Fibroblast of upper back skin (primary cell): Measurements from ENCODE around the gene WDR59.
"Not testable (repeated sequence)": the region's sequence is repeated elsewhere in the genome, so short reads cannot be mapped to it uniquely, and the experiment has no call there.

ENCODE experiments used
- DNase-seq: peaks from one replicate; pipeline ENCODE4 v3.0.0-alpha.2; 2013

Gene WDR59

GRCh38 chr16:74844041-74844980 lies 140.6 kb downstream of the WDR59 start:
- DNase-seq: peak; percentile 39

GRCh38 chr16:74843381-74844035 lies 141.4 kb downstream of the WDR59 start:
- not testable (repeated sequence) for DNase-seq

GRCh38 chr16:74842413-74842812 lies 142.5 kb downstream of the WDR59 start:
- no peak for DNase-seq

DNA sequence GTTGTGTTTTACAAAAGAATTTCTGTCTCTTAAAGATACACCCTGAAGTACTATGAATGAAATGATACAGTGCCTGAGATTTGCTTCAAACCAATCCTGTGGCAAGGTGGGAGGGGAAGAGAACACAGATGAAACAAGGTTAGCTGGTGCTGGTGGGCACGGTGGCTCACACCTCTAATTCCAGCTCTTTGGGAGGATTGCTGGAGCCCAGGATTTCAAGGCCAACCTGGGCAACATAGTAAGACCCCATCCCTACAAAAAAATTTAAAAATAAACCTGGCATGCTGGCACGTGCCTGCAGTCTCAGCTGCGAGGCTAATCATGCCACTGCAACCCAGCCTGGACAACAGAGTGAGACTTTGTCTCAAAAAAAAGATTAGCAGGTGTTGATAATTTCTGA lies 143.0 kb downstream of the WDR59 start:
- DNase-seq: no peak

- no peak for DNase-seq
Measured at GRCh38 chr16:74841469-74841868, 143.5 kb downstream of the WDR59 start.

DNA sequence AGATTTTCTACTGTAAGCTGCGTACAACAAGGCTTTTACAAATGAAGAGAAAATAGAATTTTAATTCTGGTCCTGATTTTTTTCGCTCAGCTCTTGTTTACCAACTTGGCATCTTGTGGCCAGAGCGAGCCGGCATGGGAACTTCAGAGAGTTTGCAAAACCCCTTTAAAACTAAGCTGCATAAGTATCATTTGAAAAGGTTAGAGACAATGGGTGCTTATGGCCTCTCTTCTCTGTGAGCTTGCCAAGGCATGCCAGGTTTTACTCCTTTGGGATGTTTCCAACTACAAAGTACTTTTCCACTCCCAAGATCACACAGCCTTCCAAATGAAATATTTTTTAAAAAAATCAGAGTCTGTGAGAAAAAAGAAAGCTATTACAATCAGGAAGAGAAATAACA lies 147.9 kb downstream of the WDR59 start:
- DNase-seq: no peak

GRCh38 chr16:74836111-74836671 lies 148.7 kb downstream of the WDR59 start:
- DNase-seq: no peak

- no peak for DNase-seq
Measured at GRCh38 chr16:74832228-74832627, 152.7 kb downstream of the WDR59 start.

DNA sequence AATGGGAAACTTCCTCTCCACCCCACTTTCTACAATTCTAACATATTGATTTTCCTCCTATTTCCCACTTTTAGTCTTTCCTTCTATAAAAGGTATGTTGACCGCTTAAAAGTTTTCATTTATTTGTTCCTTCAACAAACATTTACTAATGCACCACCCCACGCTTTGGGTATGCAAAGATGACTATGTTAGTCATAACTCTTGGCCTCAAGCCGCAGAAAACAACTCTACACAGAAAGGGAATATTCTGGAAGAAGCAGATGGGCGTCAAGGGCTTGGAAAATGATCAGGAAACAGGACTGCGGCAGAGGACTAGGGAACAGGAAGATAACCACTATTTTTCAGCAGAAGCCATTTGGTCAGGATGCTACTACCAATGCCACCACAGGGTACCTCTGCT lies 153.5 kb downstream of the WDR59 start:
- no peak for DNase-seq

GRCh38 chr16:74830648-74831047 lies 154.3 kb downstream of the WDR59 start:
- DNase-seq: no peak

DNA sequence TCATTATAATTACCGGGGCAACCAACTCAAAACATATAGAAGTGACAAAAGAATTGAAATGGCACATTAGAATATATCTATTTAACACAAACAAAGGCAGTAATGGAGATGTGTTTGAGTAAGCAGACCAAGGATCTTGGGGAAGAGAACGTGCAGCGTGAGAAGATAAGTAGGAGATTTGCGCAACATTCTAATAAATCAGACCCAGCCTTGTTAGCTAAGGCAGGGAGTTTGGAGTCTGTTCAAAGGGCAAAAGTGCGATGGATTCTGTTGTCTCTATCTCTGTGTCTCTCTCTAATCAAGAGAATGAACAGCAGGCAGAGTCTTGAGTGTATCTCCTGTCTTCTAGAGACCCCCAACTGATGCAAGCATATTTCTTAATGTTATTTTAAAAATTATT lies 155.3 kb downstream of the WDR59 start:
- DNase-seq: no peak

DNA sequence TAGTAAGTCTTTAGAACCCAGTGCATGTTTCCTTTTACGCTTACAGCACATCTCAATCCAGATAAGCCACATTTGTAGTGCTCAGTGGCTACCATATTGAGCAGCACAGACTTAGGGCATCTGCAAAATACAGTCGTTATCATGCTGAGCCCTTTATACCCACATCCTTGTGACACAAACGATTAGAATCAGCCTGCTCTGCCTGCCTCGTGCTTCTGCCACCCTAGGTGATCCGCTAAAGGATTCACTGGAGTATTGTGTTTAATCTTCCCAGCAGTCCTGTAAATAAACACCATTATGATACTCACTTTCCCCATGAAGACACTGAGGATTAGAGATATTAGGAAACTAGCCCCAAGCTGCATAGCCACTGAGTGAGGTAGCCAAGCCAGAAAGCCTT lies 159.0 kb downstream of the WDR59 start:
- no peak for DNase-seq

DNA sequence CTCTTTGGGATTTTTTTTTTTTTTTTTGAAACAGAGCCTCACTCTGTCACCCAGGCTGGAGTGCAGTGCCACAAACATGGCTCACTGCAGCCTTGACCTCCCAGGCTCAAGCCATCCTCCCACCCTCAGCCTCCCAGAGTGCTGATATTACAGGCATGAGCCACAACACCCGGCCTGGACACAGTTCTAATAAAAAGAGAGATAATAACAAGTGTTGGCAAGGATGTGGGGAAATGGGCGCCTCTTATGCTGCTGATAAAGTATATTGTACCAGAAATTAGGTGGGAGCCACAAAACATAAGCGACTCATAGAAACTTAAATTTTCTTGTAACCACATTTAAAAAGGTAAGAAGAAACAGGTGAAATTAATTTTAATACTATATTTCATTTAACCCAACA lies 159.9 kb downstream of the WDR59 start:
- no peak for DNase-seq
